HL-60 (cell line): ENCODE measurements around the gene SEC23A.
"Not testable (repeated sequence)": the region's sequence is repeated elsewhere in the genome, so short reads cannot be mapped to it uniquely, and the experiment has no call there.

Source experiments
- CTCF ChIP-seq: IDR thresholded peaks from one replicate; pipeline ENCODE4 v1.5.1; 2011; ENCODE audit warnings: low read length, control low read depth, inconsistent platforms; ENCODE audit not compliant: insufficient read depth
- GABPA ChIP-seq: IDR thresholded peaks from 2 replicates; pipeline ENCODE4 v1.6.1; 2012; ENCODE audit warnings: low read depth
- POLR2AphosphoS5 ChIP-seq: IDR thresholded peaks from 2 replicates; pipeline ENCODE4 v1.6.1; 2012; ENCODE audit warnings: low read depth
- REST ChIP-seq: IDR thresholded peaks from 2 replicates; pipeline ENCODE4 v1.6.1; 2012; ENCODE audit warnings: low read depth; ENCODE audit not compliant: insufficient replicate concordance

GRCh38 chr14:39141623-39142022 lies 38.6 kb upstream of the SEC23A start:
- TF ChIP-seq CTCF, POLR2AphosphoS5, GABPA, REST: not testable (repeated sequence)
